SU-DHL-6 (cell line): ENCODE results near the gene PTGER4.

Experiments
- H2AFZ ChIP-seq: fragments of 200-600 bp; sonication (generic); 2 replicates; pipeline ENCODE4 v1.6.1; 2014; ENCODE audit warnings: low read depth, mild to moderate bottlenecking, moderate library complexity, mixed read lengths, antibody characterized with exemption, low read length; ENCODE audit not compliant: severe bottlenecking
- H3F3A ChIP-seq: fragments of 200-600 bp; shearing (Covaris generic); 2 replicates; pipeline ENCODE4 v1.6.0; 2016; ENCODE audit warnings: antibody characterized with exemption, mild to moderate bottlenecking; ENCODE audit not compliant: insufficient read depth
- H3K27ac ChIP-seq: fragments of 200-600 bp; sonication (generic); 2 replicates; pipeline ENCODE4 v1.5.1; 2016; ENCODE audit warnings: low read depth, mild to moderate bottlenecking, low read length, moderate library complexity, mixed read lengths
- H3K27me3 ChIP-seq: fragments of 200-600 bp; sonication (generic), shearing (Covaris generic); 2 replicates; pipeline ENCODE4 v1.6.0; 2014; ENCODE audit warnings: mild to moderate bottlenecking, low read length
- H3K36me3 ChIP-seq: fragments of 200-600 bp; sonication (generic); 2 replicates; pipeline ENCODE4 v1.6.1; 2014; ENCODE audit warnings: mild to moderate bottlenecking, low read length, mixed read lengths
- H3K4me2 ChIP-seq: fragments of 300-600, 200-600 bp; shearing (Covaris generic), sonication (generic); 2 replicates; pipeline ENCODE4 v1.6.0; 2014; ENCODE audit warnings: low read length, low read depth, mild to moderate bottlenecking; ENCODE audit not compliant: poor library complexity, severe bottlenecking
- H3K4me3 ChIP-seq: fragments of 200-600 bp; sonication (generic); 2 replicates; pipeline ENCODE4 v1.5.1; 2014; ENCODE audit warnings: antibody characterized with exemption, low read length, mild to moderate bottlenecking, mixed read lengths; ENCODE audit not compliant: insufficient read depth, poor library complexity, severe bottlenecking
- H3K79me2 ChIP-seq: fragments of 200-600 bp; sonication (generic); 2 replicates; pipeline ENCODE4 v1.6.1; 2014; ENCODE audit warnings: mild to moderate bottlenecking, low read length, moderate library complexity; ENCODE audit not compliant: insufficient read depth
- H3K9ac ChIP-seq: fragments of 200-600 bp; sonication (generic); 2 replicates; pipeline ENCODE4 v1.7.0; 2014; ENCODE audit warnings: mild to moderate bottlenecking, low read length
- H3K9me2 ChIP-seq: fragments of 200-600 bp; sonication (generic); replicated peaks from 2 replicates; pipeline ENCODE4 v1.6.1; 2014; ENCODE audit warnings: low read length; ENCODE audit not compliant: insufficient read depth
- H3K9me3 ChIP-seq: fragments of 200-600 bp; sonication (generic); 2 replicates; pipeline ENCODE4 v1.6.1; 2014; ENCODE audit warnings: low read length, mixed read lengths; ENCODE audit not compliant: insufficient read depth
- H4K20me1 ChIP-seq: fragments of 200-600 bp; sonication (generic); 2 replicates; pipeline ENCODE4 v1.6.1; 2014; ENCODE audit warnings: low read depth, mild to moderate bottlenecking, antibody characterized with exemption, low read length, moderate library complexity, mixed read lengths
- CTCF ChIP-seq: fragments of 200-600 bp; sonication (generic); IDR thresholded peaks from one replicate; pipeline ENCODE4 v1.5.1; 2017; ENCODE audit warnings: antibody characterized with exemption, mild to moderate bottlenecking, low read length, moderate library complexity; ENCODE audit not compliant: insufficient read depth, poor library complexity, severe bottlenecking
- EZH2phosphoT487 ChIP-seq: fragments of 200-600 bp; sonication (generic), shearing (Covaris generic); conservative IDR thresholded peaks from 2 replicates; pipeline ENCODE4 v1.6.1; 2018; ENCODE audit warnings: mild to moderate bottlenecking, antibody characterized with exemption, low read length, moderate library complexity, mixed read lengths

PTGER4 gene

DNA sequence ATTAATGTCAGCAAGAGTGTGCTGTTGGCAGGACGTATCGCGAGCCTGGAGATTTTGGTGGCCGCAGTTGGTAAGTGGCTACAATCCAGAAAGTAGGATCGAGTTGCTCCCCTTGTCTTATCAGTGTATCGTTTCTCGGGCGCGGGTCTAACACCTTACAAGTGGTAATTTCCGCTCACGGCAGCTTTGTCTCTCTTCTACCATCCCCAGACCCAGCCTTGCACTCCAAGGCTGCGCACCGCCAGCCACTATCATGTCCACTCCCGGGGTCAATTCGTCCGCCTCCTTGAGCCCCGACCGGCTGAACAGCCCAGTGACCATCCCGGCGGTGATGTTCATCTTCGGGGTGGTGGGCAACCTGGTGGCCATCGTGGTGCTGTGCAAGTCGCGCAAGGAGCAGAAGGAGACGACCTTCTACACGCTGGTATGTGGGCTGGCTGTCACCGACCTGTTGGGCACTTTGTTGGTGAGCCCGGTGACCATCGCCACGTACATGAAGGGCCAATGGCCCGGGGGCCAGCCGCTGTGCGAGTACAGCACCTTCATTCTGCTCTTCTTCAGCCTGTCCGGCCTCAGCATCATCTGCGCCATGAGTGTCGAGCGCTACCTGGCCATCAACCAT lies 1.1 kb downstream of the PTGER4 start:
- Histone ChIP-seq H2AFZ (peak overlapping the region; percentile 30), H3K4me2 (peak overlapping the region; percentile 73), H3K36me3 (no peaks in the 10 kb centered on the region), H3K9me2 (no peaks in the 10 kb centered on the region), H3K9ac (peak overlapping the region; percentile 63), H3K27me3 (no peaks in the 10 kb centered on the region), H3K79me2 (no peaks in the 10 kb centered on the region), H3K9me3 (no peaks in the 10 kb centered on the region), H4K20me1 (no peaks in the 10 kb centered on the region), H3K4me3 (peak overlapping the region; percentile 76), H3K27ac (no peak overlapping the region), H3F3A (peaks cover 10% of the 10 kb centered on the region)
- TF ChIP-seq CTCF: no peak
- TF ChIP-seq EZH2phosphoT487: no peak

GRCh38 chr5:40681363-40682153 lies 1.8 kb downstream of the PTGER4 start:
- H3K4me3 ChIP-seq: peak overlapping the region; percentile 76
- H3F3A ChIP-seq: peaks cover 10% of the 10 kb centered on the region
- no peaks in the 10 kb centered on the region for H3K27me3 ChIP-seq
- no peaks in the 10 kb centered on the region for H3K79me2 ChIP-seq
- peak overlapping the region; percentile 30 for H2AFZ ChIP-seq
- peak overlapping the region; percentile 63; the same call in 1 of the 2 replicates for H3K9ac ChIP-seq
- H3K36me3 ChIP-seq: no peaks in the 10 kb centered on the region
- no peak overlapping the region for H3K27ac ChIP-seq
- no peaks in the 10 kb centered on the region for H4K20me1 ChIP-seq
- peak overlapping the region; percentile 73 for H3K4me2 ChIP-seq
- TF ChIP-seq CTCF (no peak), EZH2phosphoT487 (no peak)
- H3K9me2 ChIP-seq: no peaks in the 10 kb centered on the region
- no peaks in the 10 kb centered on the region for H3K9me3 ChIP-seq

- Histone ChIP-seq H3K9ac (peak overlapping the region; percentile 63; the same call in 1 of the 2 replicates), H3F3A (peaks cover 10% of the 10 kb centered on the region), H3K4me3 (no peak overlapping the region), H3K4me2 (peak overlapping the region; percentile 73), H3K27ac (no peak overlapping the region), H3K79me2 (no peaks in the 10 kb centered on the region), H3K27me3 (no peaks in the 10 kb centered on the region), H2AFZ (peak overlapping the region; percentile 30), H3K9me3 (no peaks in the 10 kb centered on the region), H3K36me3 (no peaks in the 10 kb centered on the region), H4K20me1 (no peaks in the 10 kb centered on the region), H3K9me2 (no peaks in the 10 kb centered on the region)
- TF ChIP-seq EZH2phosphoT487 (no peak), CTCF (no peak)
Measured at GRCh38 chr5:40682154-40683017, 2.7 kb downstream of the PTGER4 start.
